Astrocyte of the cerebellum (primary cell): ENCODE measurements around the gene OBP2A.
"Not testable (repeated sequence)": the region's sequence is repeated elsewhere in the genome, so short reads cannot be mapped to it uniquely, and the experiment has no call there.

Experiments
- DNase-seq: peaks from one replicate; pipeline ENCODE4 v3.0.0-alpha.2; 2011; ENCODE audit warnings: low read depth
- H3K4me3 ChIP-seq: 2 replicates; pipeline ENCODE4 v1.5.1; 2011; ENCODE audit warnings: mild to moderate bottlenecking, low read depth, low read length, moderate library complexity
- CTCF ChIP-seq: IDR thresholded peaks from 2 replicates; pipeline ENCODE4 v1.5.1; 2012; ENCODE audit warnings: low read length, low read depth, moderate library complexity, mild to moderate bottlenecking; ENCODE audit errors: missing control alignments
- in situ Hi-C: cut with HindIII; loops from 2 replicates; pipeline ENCODE4 v1.10.0; 2017; ENCODE audit warnings: low sequenced_read_pairs

Gene OBP2A

GRCh38 chr9:135524130-135524861, 21.6 kb upstream of the OBP2A start:
- H3K4me3 ChIP-seq, result no peak overlapping the region
- no peak for DNase-seq
- TF ChIP-seq CTCF, result no peak
- in situ Hi-C loops, result no loop called here

- DNase-seq, result no peak
- no peak overlapping the region for H3K4me3 ChIP-seq
- in situ Hi-C loops, result no loop called here
- no peak for TF ChIP-seq CTCF
Measured at GRCh38 chr9:135525241-135526088, 20.5 kb upstream of the OBP2A start.

GRCh38 chr9:135526089-135526729, 19.7 kb upstream of the OBP2A start:
- in situ Hi-C loops, result no loop called here
- DNase-seq, result no peak
- TF ChIP-seq CTCF, result no peak
- H3K4me3 ChIP-seq, result no peak overlapping the region

- no peak overlapping the region for H3K4me3 ChIP-seq
- TF ChIP-seq CTCF, result no peak
Measured at GRCh38 chr9:135526730-135527571, 19.0 kb upstream of the OBP2A start.

GRCh38 chr9:135528842-135529435, 17.0 kb upstream of the OBP2A start:
- DNase-seq, in situ Hi-C loops, H3K4me3 ChIP-seq: not testable (repeated sequence)

More at GRCh38 chr9:135526730-135527571, 19.0 kb upstream of the OBP2A start:
- in situ Hi-C loops, result no loop called here
- DNase-seq, result no peak

- in situ Hi-C loops, result no loop called here
- no peak overlapping the region for H3K4me3 ChIP-seq
- no peak for DNase-seq
Measured at GRCh38 chr9:135530146-135530545, 15.8 kb upstream of the OBP2A start.

More at GRCh38 chr9:135530146-135530545, 15.8 kb upstream of the OBP2A start:
- TF ChIP-seq CTCF, result no peak
